H9 (cell line): ENCODE results near the gene KCNH1. TPM values are rescaled to one million over a fixed set of nuclear protein-coding genes. Genes with fewer than 3 reads are reported as not detected.

Source experiments
- DNase-seq: peaks from one replicate; pipeline ENCODE4 v3.0.0-alpha.2; 2017
- H2AFZ ChIP-seq: one replicate; pipeline ENCODE4 v1.6.1; 2013; ENCODE audit warnings: mild to moderate bottlenecking, low read length, control low read depth, moderate library complexity
- H2AK5ac ChIP-seq: 2 replicates; pipeline ENCODE4 v1.6.1; 2013; ENCODE audit warnings: low read length, control low read depth, mixed read lengths; ENCODE audit not compliant: insufficient read length
- H2BK120ac ChIP-seq: one replicate; pipeline ENCODE4 v1.6.1; 2013; ENCODE audit warnings: low read depth, mild to moderate bottlenecking, low read length, control low read depth, inconsistent platforms; ENCODE audit not compliant: poor library complexity, severe bottlenecking
- H2BK12ac ChIP-seq: 2 replicates; pipeline ENCODE4 v1.6.1; 2013; ENCODE audit warnings: low read length, control low read depth, mixed read lengths, low read depth; ENCODE audit not compliant: insufficient read length
- H2BK15ac ChIP-seq: 2 replicates; pipeline ENCODE4 v1.6.1; 2013; ENCODE audit warnings: low read depth, low read length, control low read depth
- H2BK20ac ChIP-seq: one replicate; pipeline ENCODE4 v1.6.1; 2013; ENCODE audit warnings: low read depth, mild to moderate bottlenecking, low read length, control low read depth, inconsistent platforms; ENCODE audit not compliant: poor library complexity, severe bottlenecking
- H2BK5ac ChIP-seq: 2 replicates; pipeline ENCODE4 v1.6.1; 2013; ENCODE audit warnings: low read length, control low read depth, mixed read lengths; ENCODE audit not compliant: insufficient read length
- H3K14ac ChIP-seq: 2 replicates; pipeline ENCODE4 v1.6.1; 2013; ENCODE audit warnings: low read length, control low read depth; ENCODE audit not compliant: insufficient read depth
- H3K18ac ChIP-seq: 2 replicates; pipeline ENCODE4 v1.6.1; 2013; ENCODE audit warnings: low read depth, mild to moderate bottlenecking, mixed read lengths, low read length, control low read depth; ENCODE audit not compliant: insufficient read length
- H3K23ac ChIP-seq: 2 replicates; pipeline ENCODE4 v1.6.1; 2013; ENCODE audit warnings: low read length, control low read depth, mixed read lengths, low read depth; ENCODE audit not compliant: insufficient read length
- H3K23me2 ChIP-seq: 2 replicates; pipeline ENCODE4 v1.6.1; 2013; ENCODE audit warnings: low read depth, mild to moderate bottlenecking, mixed read lengths, low read length, control low read depth; ENCODE audit not compliant: insufficient read length, poor library complexity, severe bottlenecking
- H3K27ac ChIP-seq: 2 replicates; pipeline ENCODE4 v1.5.1; 2013; ENCODE audit warnings: low read length, control low read depth, mixed read lengths, low read depth; ENCODE audit not compliant: insufficient read length
- H3K27me3 ChIP-seq: 2 replicates; pipeline ENCODE4 v1.6.1; 2013; ENCODE audit warnings: low read length, control low read depth, inconsistent platforms; ENCODE audit not compliant: insufficient read depth
- H3K4ac ChIP-seq: 2 replicates; pipeline ENCODE4 v1.6.1; 2013; ENCODE audit warnings: low read depth, mild to moderate bottlenecking, control low read depth, inconsistent platforms, low read length, moderate library complexity
- H3K4me1 ChIP-seq: 2 replicates; pipeline ENCODE4 v1.6.1; 2013; ENCODE audit warnings: low read length, control low read depth, inconsistent platforms; ENCODE audit not compliant: insufficient read depth
- H3K4me2 ChIP-seq: 2 replicates; pipeline ENCODE4 v1.6.1; 2013; ENCODE audit warnings: low read length, control low read depth, mixed read lengths; ENCODE audit not compliant: insufficient read length, insufficient read depth
- H3K56ac ChIP-seq: 2 replicates; pipeline ENCODE4 v1.6.1; 2013; ENCODE audit warnings: low read depth, mild to moderate bottlenecking, mixed read lengths, low read length, control low read depth; ENCODE audit not compliant: insufficient read length
- H3K79me1 ChIP-seq: 2 replicates; pipeline ENCODE4 v1.6.1; 2013; ENCODE audit warnings: low read depth, mild to moderate bottlenecking, moderate library complexity, low read length, control low read depth, inconsistent platforms; ENCODE audit not compliant: insufficient read depth, poor library complexity, severe bottlenecking
- H3K79me2 ChIP-seq: 2 replicates; pipeline ENCODE4 v1.6.1; 2013; ENCODE audit warnings: low read length, control low read depth, inconsistent platforms; ENCODE audit not compliant: insufficient read depth
- H3K9ac ChIP-seq: 2 replicates; pipeline ENCODE4 v1.6.1; 2013; ENCODE audit warnings: low read length, control low read depth, mixed read lengths; ENCODE audit not compliant: insufficient read length; ENCODE audit errors: extremely low read depth
- H3K9me3 ChIP-seq: one replicate; pipeline ENCODE4 v1.6.1; 2013; ENCODE audit warnings: low read depth, low read length, inconsistent platforms; ENCODE audit not compliant: control insufficient read depth
- H3T11ph ChIP-seq: one replicate; pipeline ENCODE4 v1.6.1; 2013; ENCODE audit warnings: mild to moderate bottlenecking, low read length, control low read depth, inconsistent platforms
- H4K20me1 ChIP-seq: one replicate; pipeline ENCODE4 v1.6.1; 2013; ENCODE audit not compliant: control insufficient read depth, insufficient read length, insufficient read depth
- H4K5ac ChIP-seq: 2 replicates; pipeline ENCODE4 v1.6.1; 2013; ENCODE audit warnings: low read depth, mild to moderate bottlenecking, mixed read lengths, low read length, control low read depth; ENCODE audit not compliant: insufficient read length
- H4K8ac ChIP-seq: replicated peaks from 2 replicates; pipeline ENCODE4 v1.6.1; 2013; ENCODE audit warnings: low read length, control low read depth, mixed read lengths, low read depth; ENCODE audit not compliant: insufficient read length
- H4K91ac ChIP-seq: 2 replicates; pipeline ENCODE4 v1.6.1; 2013; ENCODE audit warnings: low read depth, mild to moderate bottlenecking, moderate library complexity, mixed read lengths, low read length, control low read depth; ENCODE audit not compliant: insufficient read length
- H3K27ac Mint-ChIP-seq, 3 experiments: 2 replicates in 2 of 3; 3 replicates in 1 of 3; pipeline ENCODE4 v1.8.0; 2020 to 2021; ENCODE audit warnings: mixed read lengths in 3 of 3, mild to moderate bottlenecking in 1 of 3, moderate library complexity in 1 of 3
- H3K27me3 Mint-ChIP-seq: 2 replicates; pipeline ENCODE4 v1.8.0; 2021; ENCODE audit warnings: low read depth, mild to moderate bottlenecking, moderate library complexity, mixed read lengths
- H3K36me3 Mint-ChIP-seq, 3 experiments: 2 replicates in 2 of 3; 3 replicates in 1 of 3; pipeline ENCODE4 v1.8.0; 2020 to 2021; ENCODE audit warnings: low read depth in 3 of 3, mixed read lengths in 3 of 3; ENCODE audit not compliant: insufficient read depth in 1 of 3
- H3K4me1 Mint-ChIP-seq, 2 experiments: 2 replicates each; pipeline ENCODE4 v1.8.0; 2020; ENCODE audit warnings: mixed read lengths in 2 of 2
- H3K4me3 Mint-ChIP-seq, 2 experiments: 2 replicates in 1 of 2; 3 replicates in 1 of 2; pipeline ENCODE4 v1.8.0; 2020 to 2021; ENCODE audit warnings: mild to moderate bottlenecking in 2 of 2, mixed read lengths in 2 of 2, moderate library complexity in 1 of 2
- H3K9me3 Mint-ChIP-seq, 2 experiments: 2 replicates in 1 of 2; 3 replicates in 1 of 2; pipeline ENCODE4 v1.8.0; 2020; ENCODE audit warnings: mild to moderate bottlenecking in 2 of 2, mixed read lengths in 2 of 2, moderate library complexity in 1 of 2
- CTCF ChIP-seq: fragments of 200-600 bp; sonication (generic); conservative IDR thresholded peaks from 3 replicates; pipeline ENCODE4 v1.8.0; 2021; ENCODE audit warnings: antibody characterized with exemption, mild to moderate bottlenecking
- WGBS: extraction: QIAGEN DNeasy Blood & Tissue Kit; methylation state at CpG from one replicate; pipeline ENCODE4 v1.1.7; 2013; ENCODE audit warnings: missing lambda C conversion rate, low lambda C conversion rate, mixed read lengths; ENCODE audit not compliant: insufficient read length; ENCODE audit errors: extremely low coverage; 5-methylcytosine and 5-hydroxymethylcytosine counted together
- total RNA-seq: library from RNA; stranded (reverse); gene quantifications from 2 replicates; pipeline ENCODE4 v1.2.1, GENCODE V29; 2021

The KCNH1 gene
- total RNA-seq, 1 experiment from 2014 or later = 0.11 TPM

GRCh38 chr1:211101481-211101880, 32.5 kb downstream of the KCNH1 start:
- H3K79me1 ChIP-seq = no peaks in the 10 kb centered on the region
- TF ChIP-seq CTCF = no peak
- no peak overlapping the region for H2BK120ac ChIP-seq
- no peak overlapping the region for H3K56ac ChIP-seq
- H3T11ph ChIP-seq = no peak overlapping the region
- H4K5ac ChIP-seq = no peak overlapping the region
- Mint-ChIP-seq H3K9me3 (no peaks in the 10 kb centered on the region), H3K4me3 (no peak overlapping the region), H3K4me1 (peaks cover 0 to 5% of the 10 kb centered on the region in 2 experiments; a peak in 2 of 4 replicates), H3K27ac (no peak overlapping the region), H3K27me3 (no peaks in the 10 kb centered on the region), H3K36me3 (no peaks in the 10 kb centered on the region)
- no peak overlapping the region for H2AFZ ChIP-seq
- H3K27me3 ChIP-seq = no peaks in the 10 kb centered on the region
- no peak overlapping the region for H3K4me2 ChIP-seq
- no peak overlapping the region for H2AK5ac ChIP-seq
- WGBS = no CpG with 5 or more reads among the region's 2 CpGs
- no peak overlapping the region for H2BK5ac ChIP-seq
- no peaks in the 10 kb centered on the region for H3K9me3 ChIP-seq
- H3K79me2 ChIP-seq = no peaks in the 10 kb centered on the region
- H3K4ac ChIP-seq = no peak overlapping the region
- H3K27ac ChIP-seq = no peak overlapping the region
- no peak overlapping the region for H2BK12ac ChIP-seq
- H3K9ac ChIP-seq = no peak overlapping the region
- DNase-seq = no peak
- H2BK20ac ChIP-seq = no peak overlapping the region
- no peak overlapping the region for H3K23ac ChIP-seq
- H4K91ac ChIP-seq = no peak overlapping the region
- no peak overlapping the region for H3K14ac ChIP-seq
- H4K8ac ChIP-seq = no peak overlapping the region
- no peaks in the 10 kb centered on the region for H4K20me1 ChIP-seq
- H3K18ac ChIP-seq = no peak overlapping the region
- no peaks in the 10 kb centered on the region for H3K23me2 ChIP-seq
- H2BK15ac ChIP-seq = no peak overlapping the region
- no peaks in the 10 kb centered on the region for H3K4me1 ChIP-seq
